ENCODE results near the gene APOBR. TPM values are rescaled to one million over a fixed set of nuclear protein-coding genes. Genes with fewer than 3 reads are reported as not detected.
"Not testable (repeated sequence)": the region's sequence is repeated elsewhere in the genome, so short reads cannot be mapped to it uniquely, and the experiment has no call there.

APOBR gene
- total RNA-seq, 2 donors from 2014 or later, result 12.6 to 13.6 TPM

DNA sequence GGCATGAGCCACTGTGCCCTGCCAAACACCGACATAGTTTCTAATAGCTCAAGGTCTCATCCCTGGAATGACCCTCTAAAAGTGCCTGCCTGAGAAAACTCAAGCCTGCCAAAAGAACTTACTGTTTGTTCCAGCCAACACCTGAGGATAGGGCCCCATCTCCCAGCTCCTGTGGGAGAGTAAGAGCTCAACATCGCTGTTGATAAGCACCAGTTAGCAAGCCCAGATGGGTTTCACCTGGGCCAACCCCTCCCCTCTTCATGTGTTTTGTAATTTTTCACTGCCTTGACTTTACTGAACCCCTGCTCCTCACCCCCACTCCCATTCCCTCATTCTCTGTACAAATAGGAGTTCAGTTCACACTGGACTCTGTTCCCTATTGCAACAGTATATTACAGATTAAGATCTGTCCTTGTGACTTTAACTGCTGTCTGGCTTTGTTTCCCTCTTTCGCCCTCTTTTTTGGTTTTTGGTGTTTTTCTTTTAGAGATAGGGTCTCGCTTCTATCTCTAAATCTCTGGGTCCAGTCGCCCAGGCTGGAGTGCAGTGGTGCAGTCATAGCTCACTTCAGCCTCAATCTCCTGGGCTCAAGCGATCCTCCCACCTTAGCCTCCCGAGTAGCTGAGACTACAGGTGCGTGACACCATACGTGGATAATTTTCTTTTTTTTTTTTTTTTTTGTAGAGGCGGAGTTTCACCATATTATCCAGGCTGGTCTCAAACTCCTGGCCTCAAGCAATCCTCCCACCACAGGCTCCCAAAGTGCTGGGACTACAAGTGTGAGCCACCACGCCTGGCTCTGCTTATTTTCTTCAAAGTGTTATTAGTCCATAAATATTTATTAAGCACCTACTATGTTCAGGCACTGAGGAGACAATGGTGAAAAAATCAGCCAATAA, 32.0 kb downstream of the APOBR start:
- Mint-ChIP-seq H3K4me3 (no peak overlapping the region), H3K27ac (no peak overlapping the region), H3K4me1 (peaks cover 10% of the 10 kb centered on the region), H3K27me3 (no peaks in the 10 kb centered on the region), H3K36me3 (ENCODE audit: low read depth) (no peaks in the 10 kb centered on the region)
- ATAC-seq (no peak), DNase-seq (no peak)
- no peaks in the 10 kb centered on the region for H3K9me3 ChIP-seq (ENCODE audit: control insufficient read depth, low read length, poor library complexity, severe bottlenecking)

DNA sequence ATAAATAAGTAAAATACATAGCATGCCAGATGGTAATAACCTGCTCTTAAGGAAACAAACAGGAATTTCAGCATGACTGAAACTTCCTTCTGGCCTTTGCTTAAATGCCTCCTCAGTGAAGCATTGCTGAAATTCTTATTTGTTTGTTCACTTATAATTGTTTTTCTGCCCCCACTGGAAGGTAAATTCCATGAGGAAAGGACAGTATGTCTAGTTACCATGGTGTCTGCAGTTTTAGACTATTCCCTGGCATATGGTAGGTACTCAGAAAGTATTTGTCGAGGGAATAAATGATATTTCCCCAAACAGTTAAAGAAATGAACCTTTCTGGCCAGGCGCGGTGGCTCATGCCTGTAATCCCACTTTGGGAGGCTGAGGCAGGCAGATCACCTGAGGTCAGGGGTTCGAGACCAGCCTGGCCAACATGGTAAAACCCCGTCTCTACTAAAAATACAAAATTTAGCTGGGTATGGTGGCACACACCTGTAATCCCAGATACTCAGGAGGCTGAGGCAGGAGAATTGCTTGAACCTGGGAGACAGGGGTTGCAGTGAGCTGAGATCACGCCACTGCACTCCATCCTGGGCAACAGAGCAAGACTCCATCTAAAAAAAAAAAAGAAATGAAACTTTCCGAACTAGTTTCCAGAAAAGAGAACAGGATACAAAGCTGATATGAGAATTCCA, 32.8 kb downstream of the APOBR start:
- not testable (repeated sequence) for H3K9me3 ChIP-seq (ENCODE audit: control insufficient read depth, low read length, poor library complexity, severe bottlenecking); ATAC-seq; H3K4me3 Mint-ChIP-seq; H3K36me3 Mint-ChIP-seq (ENCODE audit: low read depth); H3K27ac Mint-ChIP-seq; DNase-seq; H3K27me3 Mint-ChIP-seq
- H3K4me1 Mint-ChIP-seq, result peaks cover 13% of the 10 kb centered on the region

DNA sequence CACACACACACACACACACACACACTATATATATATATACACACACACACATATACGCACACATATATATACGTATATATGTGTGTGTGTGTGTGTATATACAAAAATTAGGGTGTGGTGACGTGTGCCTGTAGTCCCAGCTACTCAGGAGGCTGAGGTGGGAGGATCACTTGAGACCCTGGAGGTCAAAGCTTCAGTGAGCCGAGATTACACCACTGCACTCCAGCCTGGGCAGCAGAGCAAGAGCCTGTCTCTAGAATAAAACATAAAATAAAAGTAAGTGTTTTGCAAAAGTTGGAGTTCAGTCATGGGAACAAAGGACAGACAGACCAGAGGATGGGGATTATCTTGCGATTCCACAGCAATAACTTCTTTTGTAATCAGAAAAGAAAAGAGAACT, 33.5 kb downstream of the APOBR start:
- no peak for ATAC-seq
- Mint-ChIP-seq H3K27ac (no peak overlapping the region), H3K27me3 (no peaks in the 10 kb centered on the region), H3K36me3 (ENCODE audit: low read depth) (no peaks in the 10 kb centered on the region), H3K4me1 (peaks cover 15% of the 10 kb centered on the region), H3K4me3 (no peak overlapping the region)
- no peaks in the 10 kb centered on the region for H3K9me3 ChIP-seq (ENCODE audit: control insufficient read depth, low read length, poor library complexity, severe bottlenecking)
- DNase-seq, result no peak

DNA sequence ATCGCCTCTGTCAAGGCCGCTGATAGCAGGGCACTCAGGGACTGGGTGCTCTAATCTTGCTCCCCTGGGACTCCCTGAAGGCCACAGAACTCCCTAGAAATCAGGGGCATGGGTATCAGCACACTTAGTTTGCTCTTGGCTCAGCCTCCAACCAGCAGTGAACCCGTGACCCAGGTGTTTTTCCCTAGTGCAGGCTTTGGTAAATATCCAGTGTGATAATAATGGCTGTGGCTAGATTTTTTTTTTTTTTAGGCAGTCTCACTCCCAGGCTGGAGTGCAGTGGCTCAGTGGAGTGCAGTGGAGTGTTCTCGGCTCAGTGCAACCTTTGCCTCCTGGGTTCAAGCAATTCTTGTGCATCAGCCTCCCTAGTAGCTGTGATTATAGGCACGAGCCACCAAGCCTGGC, 34.0 kb downstream of the APOBR start:
- no peak overlapping the region for H3K27ac Mint-ChIP-seq
- ATAC-seq, result no peak
- peaks cover 15% of the 10 kb centered on the region for H3K4me1 Mint-ChIP-seq
- H3K27me3 Mint-ChIP-seq, result no peaks in the 10 kb centered on the region
- H3K4me3 Mint-ChIP-seq, result no peak overlapping the region
- H3K36me3 Mint-ChIP-seq (ENCODE audit: low read depth), result no peaks in the 10 kb centered on the region
- no peaks in the 10 kb centered on the region for H3K9me3 ChIP-seq (ENCODE audit: control insufficient read depth, low read length, poor library complexity, severe bottlenecking)
- no peak for DNase-seq

DNA sequence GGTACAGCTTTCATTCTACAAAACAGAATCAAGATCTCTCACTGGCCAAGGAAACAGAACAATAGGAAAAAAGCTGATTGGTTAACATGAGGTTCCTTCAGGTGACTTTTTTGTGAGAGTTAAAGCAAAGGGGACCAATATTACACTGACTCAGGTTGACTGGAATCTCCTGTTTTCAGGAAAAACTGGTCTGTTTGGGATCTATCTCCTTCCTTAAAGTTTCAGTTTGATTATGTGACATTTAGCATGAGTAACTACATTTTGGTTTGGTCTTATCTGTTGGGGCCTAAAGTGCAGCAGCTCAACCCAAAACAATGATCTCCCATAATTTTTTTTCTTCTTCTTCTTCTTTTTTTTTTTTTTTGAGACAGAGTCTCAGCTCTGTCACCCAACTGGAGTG, 34.7 kb downstream of the APOBR start:
- peaks cover 18% of the 10 kb centered on the region for H3K4me1 Mint-ChIP-seq
- no peak for ATAC-seq
- H3K4me3 Mint-ChIP-seq, result no peak overlapping the region
- no peak for DNase-seq
- H3K27ac Mint-ChIP-seq, result no peak overlapping the region
- no peaks in the 10 kb centered on the region for H3K27me3 Mint-ChIP-seq
- no peaks in the 10 kb centered on the region for H3K36me3 Mint-ChIP-seq (ENCODE audit: low read depth)
- no peaks in the 10 kb centered on the region for H3K9me3 ChIP-seq (ENCODE audit: control insufficient read depth, low read length, poor library complexity, severe bottlenecking)

DNA sequence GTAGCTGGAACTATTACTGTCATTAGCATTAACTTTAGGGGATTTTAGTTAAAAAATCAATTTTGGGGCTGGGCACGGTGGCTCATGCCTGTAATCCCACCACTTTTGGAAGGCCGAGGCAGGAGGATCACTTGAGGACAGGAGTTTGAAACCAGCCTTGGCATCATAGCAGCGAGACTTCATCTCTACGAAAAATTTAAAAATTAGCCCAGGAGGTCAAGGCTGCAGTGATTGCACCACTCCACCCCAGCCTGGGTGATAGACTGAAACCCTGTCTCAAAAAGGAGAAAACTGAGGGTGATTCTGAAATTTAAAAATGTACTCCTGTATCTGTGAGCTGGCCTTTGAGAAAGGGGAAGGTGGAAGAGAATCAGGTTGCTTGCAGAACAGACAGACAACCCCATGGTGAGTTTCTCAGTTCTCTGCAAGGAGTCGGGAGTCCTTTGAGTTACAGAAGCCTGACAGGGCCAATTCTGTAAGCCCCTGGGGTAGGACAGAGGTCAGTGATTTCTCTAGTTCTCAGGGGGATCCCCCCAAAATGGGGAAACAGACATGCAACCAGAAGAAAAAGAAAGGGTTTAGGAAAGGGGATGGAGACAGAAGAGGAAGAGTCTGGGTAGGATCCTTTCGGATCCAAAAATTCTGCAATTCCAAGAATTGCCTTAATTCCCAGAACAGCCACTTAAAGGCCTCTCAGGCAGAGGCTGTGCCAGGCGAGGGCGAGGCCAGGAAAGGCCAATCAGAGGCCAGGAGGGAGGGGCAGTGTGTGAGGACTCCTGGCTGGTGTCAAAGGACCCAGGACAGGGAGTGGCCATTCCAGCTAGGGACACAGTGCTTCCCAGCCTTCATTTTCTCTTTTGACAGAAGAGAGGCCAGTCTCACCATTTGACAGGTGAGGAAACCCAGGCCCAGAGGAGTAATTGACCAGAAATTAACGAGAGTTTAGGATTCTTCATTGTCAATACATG, 37.6 kb downstream of the APOBR start:
- Mint-ChIP-seq H3K4me1 (peaks cover 24% of the 10 kb centered on the region), H3K36me3 (ENCODE audit: low read depth) (no peaks in the 10 kb centered on the region), H3K27me3 (no peaks in the 10 kb centered on the region), H3K4me3 (no peak overlapping the region), H3K27ac (peak overlapping the region; percentile 92)
- no peaks in the 10 kb centered on the region for H3K9me3 ChIP-seq (ENCODE audit: control insufficient read depth, low read length, poor library complexity, severe bottlenecking)
- ATAC-seq, result no peak
- no peak for DNase-seq

DNA sequence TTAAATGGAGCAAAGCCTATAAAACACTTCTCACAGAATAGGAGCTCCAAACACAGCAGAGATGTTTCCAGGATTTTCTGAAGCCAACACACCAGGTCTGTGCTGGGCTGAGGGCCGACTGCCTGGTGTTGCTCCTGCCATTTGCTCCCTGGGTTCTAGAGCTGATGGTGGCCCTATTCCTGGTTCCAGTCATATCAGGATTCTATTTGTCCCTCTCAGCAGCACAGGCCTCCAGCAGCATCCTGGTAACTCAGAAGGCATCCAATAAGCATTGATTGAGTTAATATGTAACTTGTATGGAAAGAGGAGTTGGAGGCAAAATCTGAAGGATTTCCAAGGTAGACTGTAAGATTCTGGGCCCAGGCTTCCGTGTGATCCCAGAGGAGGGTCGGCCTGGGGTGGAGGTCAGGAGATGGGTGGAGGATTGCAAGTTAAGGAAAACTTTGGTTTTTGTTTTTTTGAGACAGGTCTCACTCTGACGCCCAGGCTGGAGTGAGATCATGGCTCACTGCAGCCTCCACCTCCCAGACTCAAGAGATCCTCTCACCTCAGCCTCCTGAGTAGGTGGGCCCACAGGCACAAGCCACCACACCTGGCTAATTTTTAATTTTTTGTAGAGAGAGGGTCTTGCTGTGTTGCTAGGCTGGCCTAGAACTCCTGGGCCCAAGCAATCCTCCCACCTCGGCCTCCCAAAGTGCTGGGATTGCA, 38.7 kb downstream of the APOBR start:
- Mint-ChIP-seq H3K4me3 (peak overlapping the region; percentile 75), H3K27me3 (no peaks in the 10 kb centered on the region), H3K27ac (peak overlapping the region; percentile 92), H3K4me1 (peaks cover 32% of the 10 kb centered on the region), H3K36me3 (ENCODE audit: low read depth) (peaks cover 2% of the 10 kb centered on the region)
- H3K9me3 ChIP-seq (ENCODE audit: control insufficient read depth, low read length, poor library complexity, severe bottlenecking), result no peaks in the 10 kb centered on the region
- no peak for DNase-seq
- ATAC-seq, result no peak

DNA sequence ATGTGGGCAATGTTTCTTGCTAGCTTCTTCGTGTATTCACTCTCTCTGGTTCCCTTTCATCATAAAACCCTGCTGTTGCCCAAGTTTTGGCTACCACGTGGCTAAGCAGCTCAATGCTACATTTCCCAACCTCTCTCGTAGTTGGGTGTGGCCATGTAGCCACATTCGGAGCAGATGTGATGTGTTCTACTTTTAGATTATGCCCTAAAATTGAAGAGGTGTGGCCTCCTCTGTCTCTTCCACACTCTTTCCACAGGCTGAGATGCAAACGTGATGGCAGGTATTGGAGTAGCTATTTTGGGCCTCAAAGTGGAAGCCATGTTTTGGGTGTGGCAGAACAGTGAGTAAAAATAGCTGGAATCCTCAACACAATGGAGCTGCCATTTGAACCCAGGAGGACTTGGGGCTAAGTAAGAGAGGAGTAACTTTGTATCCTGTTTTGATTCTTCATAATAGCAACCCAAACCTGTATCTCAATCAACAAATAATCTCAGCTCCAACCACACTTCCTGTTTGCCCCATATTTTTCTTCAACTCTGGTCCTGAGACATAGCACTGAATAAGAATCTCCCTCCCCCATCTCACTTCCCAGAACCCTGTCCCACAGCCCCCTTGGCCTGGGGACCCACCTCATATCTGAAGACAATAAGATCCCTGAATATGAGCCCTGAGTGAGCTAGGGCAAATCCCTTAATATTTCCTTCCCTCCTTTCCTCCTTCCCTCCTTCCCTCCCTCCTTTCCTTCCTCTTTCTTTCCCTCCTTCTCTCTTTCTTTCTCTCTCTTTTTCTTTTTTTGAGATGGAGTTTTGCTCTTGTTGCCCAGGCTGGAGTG, 40.3 kb downstream of the APOBR start:
- Mint-ChIP-seq H3K4me1 (peaks cover 42% of the 10 kb centered on the region), H3K27me3 (no peaks in the 10 kb centered on the region), H3K36me3 (ENCODE audit: low read depth) (peaks cover 2% of the 10 kb centered on the region), H3K4me3 (peak overlapping the region; percentile 71), H3K27ac (peak overlapping the region; percentile 92)
- DNase-seq (no peak), ATAC-seq (peak; percentile 80)
- no peaks in the 10 kb centered on the region for H3K9me3 ChIP-seq (ENCODE audit: control insufficient read depth, low read length, poor library complexity, severe bottlenecking)

DNA sequence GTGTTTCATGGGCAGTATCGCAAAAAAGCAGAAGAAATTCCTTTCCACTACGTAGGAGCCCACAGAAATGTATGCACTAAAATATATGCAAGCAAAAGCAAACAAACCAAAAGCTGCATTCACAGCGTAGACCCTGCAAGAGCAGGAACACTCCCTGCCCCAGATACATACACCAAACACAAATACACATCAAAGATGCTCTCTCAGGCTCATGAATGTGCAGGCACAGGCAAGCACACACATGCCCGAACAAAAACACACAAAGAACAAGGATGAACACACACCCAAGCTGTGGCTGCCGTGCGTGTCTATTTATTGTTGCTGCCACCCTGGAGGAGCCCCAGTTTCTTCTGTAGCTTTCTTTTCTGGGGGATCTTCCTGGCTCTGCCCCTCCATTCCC, 42.6 kb downstream of the APOBR start:
- H3K4me1 Mint-ChIP-seq, result peaks cover 49% of the 10 kb centered on the region
- peak overlapping the region; percentile 94 for H3K27ac Mint-ChIP-seq
- H3K27me3 Mint-ChIP-seq, result no peaks in the 10 kb centered on the region
- H3K4me3 Mint-ChIP-seq, result no peak overlapping the region
- ATAC-seq (no peak), DNase-seq (no peak)
- peaks cover 2% of the 10 kb centered on the region for H3K36me3 Mint-ChIP-seq (ENCODE audit: low read depth)
- H3K9me3 ChIP-seq (ENCODE audit: control insufficient read depth, low read length, poor library complexity, severe bottlenecking), result no peaks in the 10 kb centered on the region

DNA sequence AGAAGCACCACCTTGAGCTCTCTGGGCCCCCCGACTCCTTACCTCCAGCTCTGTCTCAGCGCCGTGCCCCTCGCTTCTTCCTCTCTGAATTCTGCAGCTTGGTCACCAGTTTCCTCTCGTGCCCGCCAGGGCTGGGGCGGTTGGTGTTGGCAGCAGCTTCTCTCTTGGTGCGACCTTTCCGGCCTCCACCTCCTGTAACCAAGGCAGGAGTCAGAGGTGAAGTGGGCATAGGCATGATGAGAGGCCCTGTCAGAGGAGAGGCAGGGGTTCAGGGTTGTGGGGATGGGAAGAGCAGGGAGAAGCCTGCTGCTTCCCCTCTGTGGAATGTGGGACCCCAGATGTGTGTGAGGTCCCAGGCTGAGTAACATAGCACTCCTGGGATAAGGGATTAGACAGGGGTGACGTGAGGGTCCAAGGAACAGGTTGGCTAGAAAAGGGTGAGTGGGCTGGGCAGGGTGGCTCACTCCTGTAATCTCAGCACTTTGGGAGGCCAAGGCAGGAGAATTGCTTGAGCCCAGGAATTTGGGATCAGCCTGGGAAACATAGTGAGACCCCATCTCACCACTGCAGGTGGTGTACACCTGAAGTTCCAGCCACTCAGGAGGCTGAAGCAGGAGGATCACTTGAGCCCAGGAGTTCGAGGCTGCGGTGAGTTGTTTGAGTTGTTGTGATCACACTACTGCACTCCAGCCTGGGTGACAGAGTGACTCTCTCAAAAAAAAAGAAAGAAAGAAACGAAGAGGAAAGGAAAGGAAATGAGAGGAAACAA, 43.7 kb downstream of the APOBR start:
- peak overlapping the region; percentile 94 for H3K27ac Mint-ChIP-seq
- no peak overlapping the region for H3K4me3 Mint-ChIP-seq
- peaks cover 48% of the 10 kb centered on the region for H3K4me1 Mint-ChIP-seq
- ATAC-seq (no peak), DNase-seq (no peak)
- no peaks in the 10 kb centered on the region for H3K9me3 ChIP-seq (ENCODE audit: control insufficient read depth, low read length, poor library complexity, severe bottlenecking)
- H3K27me3 Mint-ChIP-seq, result no peaks in the 10 kb centered on the region
- H3K36me3 Mint-ChIP-seq (ENCODE audit: low read depth), result peaks cover 2% of the 10 kb centered on the region

DNA sequence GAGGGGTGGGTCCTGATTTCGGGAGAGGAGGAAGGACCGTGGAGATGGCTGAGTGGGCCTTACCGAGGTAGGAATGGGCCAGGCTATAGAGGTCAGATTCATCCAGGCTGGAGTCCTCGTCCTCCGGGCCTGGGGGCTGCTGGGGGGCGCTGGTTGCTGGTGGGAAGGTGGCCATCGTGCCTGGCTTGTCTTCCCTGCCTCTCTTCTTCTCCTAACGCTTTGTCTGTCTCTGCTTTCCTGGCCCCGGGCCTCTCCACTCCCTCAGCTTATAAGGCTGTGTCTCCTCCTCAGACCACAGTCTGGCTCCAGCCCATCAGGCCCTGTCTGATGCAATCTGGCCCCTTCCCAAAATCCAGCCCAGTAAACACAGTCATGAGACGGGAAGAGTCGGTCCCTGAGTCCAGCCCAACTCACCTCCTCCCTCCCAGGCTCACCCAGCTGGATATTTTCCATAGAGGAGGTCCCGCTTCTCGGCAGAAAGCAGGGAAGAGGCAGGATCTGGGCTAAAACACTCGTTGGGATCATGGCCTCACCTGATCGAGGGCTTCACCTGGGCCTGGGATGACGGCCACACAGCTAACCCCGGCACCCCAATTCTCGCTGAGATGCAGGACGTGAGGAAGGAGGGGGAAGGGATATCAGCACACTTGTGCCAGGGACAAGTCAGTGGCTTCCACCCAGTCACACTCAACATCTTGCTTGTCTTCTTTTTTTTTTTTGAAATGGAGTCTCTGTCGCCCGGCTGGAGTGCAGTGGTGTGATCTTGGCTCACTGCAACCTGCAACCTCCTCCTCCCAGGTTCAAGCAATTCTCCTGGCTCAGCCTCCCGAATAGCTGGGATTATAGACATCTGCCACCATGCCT, 44.5 kb downstream of the APOBR start, which contains the start of gene NUPR1:
TSS of gene NUPR1 (minus strand) at position 242 of the 864 bp plus-strand sequence. CDS start at position 175, 67 bp downstream.
- Mint-ChIP-seq H3K4me3 (no peak within 1 kb of the TSS), H3K4me1 (peaks cover 48% of the 10 kb centered on the region), H3K36me3 (ENCODE audit: low read depth) (peaks cover 2% of the 10 kb centered on the region), H3K27me3 (no peaks in the 10 kb centered on the region), H3K27ac (peak within 1 kb of the TSS; percentile 94)
- H3K9me3 ChIP-seq (ENCODE audit: control insufficient read depth, low read length, poor library complexity, severe bottlenecking), result no peaks in the 10 kb centered on the region
- DNase-seq, result no peak
- ATAC-seq, result no peak

All from T-helper 17 cell (primary cell).